SK-N-SH (cell line): ENCODE results near the gene NUDT13.

Source experiments
- CTCF ChIP-seq: fragments of 200-600 bp; sonication (generic); IDR thresholded peaks from 2 replicates; pipeline ENCODE4 v1.6.1; 2017; ENCODE audit warnings: antibody characterized with exemption, mild to moderate bottlenecking, moderate library complexity
- EZH2phosphoT487 ChIP-seq: fragments of 200-600 bp; sonication (generic); IDR thresholded peaks from 2 replicates; pipeline ENCODE4 v1.6.1; 2017; ENCODE audit warnings: low read depth, mixed run types, mild to moderate bottlenecking, antibody characterized with exemption, moderate library complexity, borderline replicate concordance
- FOXM1 ChIP-seq: IDR thresholded peaks from 2 replicates; pipeline ENCODE4 v1.4.0; 2012; ENCODE audit warnings: low read depth, mild to moderate bottlenecking
- IRF3 ChIP-seq: fragments of 150-350 bp; IDR thresholded peaks from 2 replicates; pipeline ENCODE4 v1.6.1; 2016; ENCODE audit warnings: mild to moderate bottlenecking, low read depth, low read length
- MAX ChIP-seq: IDR thresholded peaks from 2 replicates; pipeline ENCODE4 v1.4.0; 2012; ENCODE audit warnings: low read depth
- NFIC ChIP-seq: IDR thresholded peaks from 2 replicates; pipeline ENCODE4 v1.4.0; 2012; ENCODE audit warnings: borderline replicate concordance
- POLR2AphosphoS5 ChIP-seq: IDR thresholded peaks from 2 replicates; pipeline ENCODE4 v1.6.1; 2012; ENCODE audit warnings: low read depth, low read length
- RCOR1 ChIP-seq: fragments of 150-350 bp; IDR thresholded peaks from 2 replicates; pipeline ENCODE4 v1.6.1; 2017; ENCODE audit warnings: antibody characterized with exemption, low read length
- REST ChIP-seq: IDR thresholded peaks from 2 replicates; pipeline ENCODE4 v1.6.1; 2012; ENCODE audit warnings: mild to moderate bottlenecking, low read depth, low read length, moderate library complexity
- RFX5 ChIP-seq: IDR thresholded peaks from 2 replicates; pipeline ENCODE4 v1.6.1; 2012; ENCODE audit warnings: mild to moderate bottlenecking, improper control_type of control experiment, low read length
- SIN3A ChIP-seq: IDR thresholded peaks from 2 replicates; pipeline ENCODE4 v1.6.1; 2012; ENCODE audit warnings: low read depth, mild to moderate bottlenecking, low read length, moderate library complexity, borderline replicate concordance
- TCF12 ChIP-seq: IDR thresholded peaks from 2 replicates; pipeline ENCODE4 v1.4.0; 2012

- TF ChIP-seq CTCF = no peak
- TF ChIP-seq RFX5 = no peak
- TF ChIP-seq REST = no peak
- no peak for TF ChIP-seq POLR2AphosphoS5
- no peak for TF ChIP-seq SIN3A
- TF ChIP-seq IRF3 = no peak
- no peak for TF ChIP-seq EZH2phosphoT487
- no peak for TF ChIP-seq NFIC
- no peak for TF ChIP-seq MAX
- TF ChIP-seq TCF12 = no peak
- no peak for TF ChIP-seq RCOR1
- TF ChIP-seq FOXM1 = no peak
Observed at GRCh38 chr10:73131301-73131700, 21.0 kb downstream of the NUDT13 start.
